Tibial nerve (tissue), 3 donors: ENCODE data around the gene SKAP2.

Experiments used
- POLR2A ChIP-seq, 2 donors: fragments of 450-650 bp; IDR thresholded peaks; one replicate each; pipeline ENCODE4 v1.6.1; 2017; ENCODE audit warnings: antibody characterized with exemption in 2 of 2, mild to moderate bottlenecking in 2 of 2, moderate library complexity in 2 of 2
- TF ChIP-seq, protein P1 (sequence below), 5 experiments: fragments of 200-600 bp in 3 of 5; fragments of 450-650 bp in 2 of 5; sonication (generic) in 3 of 5; IDR thresholded peaks; one replicate each; pipeline ENCODE4 v1.5.1; 2016 to 2019; ENCODE audit warnings: antibody characterized with exemption in 5 of 5, mild to moderate bottlenecking in 3 of 5, moderate library complexity in 2 of 5

DNA sequence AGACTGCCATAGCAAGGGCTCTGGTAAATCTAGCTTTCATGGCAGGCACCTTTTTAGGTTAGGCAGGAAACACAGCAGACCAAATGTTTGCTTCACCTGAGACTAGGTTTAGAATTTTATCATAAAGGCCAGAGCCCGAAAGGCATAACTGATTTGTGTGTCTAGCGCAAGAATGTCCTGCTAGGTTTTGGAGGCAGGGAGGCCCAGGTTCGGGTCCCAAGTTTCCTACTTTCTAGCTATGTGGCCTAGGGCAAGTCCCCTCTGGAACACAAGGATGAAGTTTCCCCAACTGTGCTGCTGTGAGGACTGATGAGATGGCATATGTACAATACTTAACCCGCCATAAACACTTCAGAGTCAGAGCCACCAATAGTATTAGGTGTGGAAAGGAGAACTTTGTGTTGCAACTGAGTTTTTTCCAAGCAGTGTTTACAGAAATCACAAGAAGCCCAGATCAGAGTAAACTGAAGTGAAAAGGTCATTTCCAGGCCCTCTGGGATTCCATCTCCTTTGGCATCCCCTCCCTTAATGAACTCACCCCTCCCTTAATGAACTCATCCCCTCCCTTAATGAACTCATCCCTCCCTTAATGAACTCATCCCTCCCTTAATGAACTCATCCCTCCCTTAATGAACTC is 244.9 kb downstream of the SKAP2 start:
- TF ChIP-seq, protein P1, sequence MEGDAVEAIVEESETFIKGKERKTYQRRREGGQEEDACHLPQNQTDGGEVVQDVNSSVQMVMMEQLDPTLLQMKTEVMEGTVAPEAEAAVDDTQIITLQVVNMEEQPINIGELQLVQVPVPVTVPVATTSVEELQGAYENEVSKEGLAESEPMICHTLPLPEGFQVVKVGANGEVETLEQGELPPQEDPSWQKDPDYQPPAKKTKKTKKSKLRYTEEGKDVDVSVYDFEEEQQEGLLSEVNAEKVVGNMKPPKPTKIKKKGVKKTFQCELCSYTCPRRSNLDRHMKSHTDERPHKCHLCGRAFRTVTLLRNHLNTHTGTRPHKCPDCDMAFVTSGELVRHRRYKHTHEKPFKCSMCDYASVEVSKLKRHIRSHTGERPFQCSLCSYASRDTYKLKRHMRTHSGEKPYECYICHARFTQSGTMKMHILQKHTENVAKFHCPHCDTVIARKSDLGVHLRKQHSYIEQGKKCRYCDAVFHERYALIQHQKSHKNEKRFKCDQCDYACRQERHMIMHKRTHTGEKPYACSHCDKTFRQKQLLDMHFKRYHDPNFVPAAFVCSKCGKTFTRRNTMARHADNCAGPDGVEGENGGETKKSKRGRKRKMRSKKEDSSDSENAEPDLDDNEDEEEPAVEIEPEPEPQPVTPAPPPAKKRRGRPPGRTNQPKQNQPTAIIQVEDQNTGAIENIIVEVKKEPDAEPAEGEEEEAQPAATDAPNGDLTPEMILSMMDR (IDR thresholded peaks at IDR 0.05), result no peak
- no peak for TF ChIP-seq POLR2A (IDR thresholded peaks at IDR 0.05)
